ENCODE results near the gene ANAPC2. TPM values are rescaled to one million over a fixed set of nuclear protein-coding genes. Genes with fewer than 3 reads are reported as not detected.
"Not testable (repeated sequence)": the region's sequence is repeated elsewhere in the genome, so short reads cannot be mapped to it uniquely, and the experiment has no call there.

ANAPC2 gene
- total RNA-seq, 1 experiment from 2014 or later: 58.8 TPM

- in situ Hi-C loops (cut with HindIII; ENCODE audit: low sequenced_read_pairs): no loop called here
- DNase-seq (ENCODE audit: low spot score): no peak
Measured at GRCh38 chr9:137141976-137142936, 46.1 kb downstream of the ANAPC2 start.

- in situ Hi-C loops (cut with HindIII; ENCODE audit: low sequenced_read_pairs): no loop called here
- no peak for DNase-seq (ENCODE audit: low spot score)
Measured at GRCh38 chr9:137141050-137141810, 47.1 kb downstream of the ANAPC2 start.

- DNase-seq (ENCODE audit: low spot score): peak; percentile 51
- in situ Hi-C loops (cut with HindIII; ENCODE audit: low sequenced_read_pairs): no loop called here
Measured at GRCh38 chr9:137140151-137141012, 48.0 kb downstream of the ANAPC2 start.

- in situ Hi-C loops (cut with HindIII; ENCODE audit: low sequenced_read_pairs): no loop called here
- DNase-seq (ENCODE audit: low spot score): peak; percentile 42
Measured at GRCh38 chr9:137139468-137140150, 48.8 kb downstream of the ANAPC2 start.

- in situ Hi-C loops (cut with HindIII; ENCODE audit: low sequenced_read_pairs): no loop called here
- DNase-seq (ENCODE audit: low spot score): peak; percentile 69
Measured at GRCh38 chr9:137138722-137139467, 49.5 kb downstream of the ANAPC2 start, which contains the start of gene GRIN1. GRIN1 (plus strand) TSS chr9:137139154; CDS start chr9:137139487, 333 bp downstream.

- DNase-seq (ENCODE audit: low spot score): peak; percentile 91
- in situ Hi-C loops (cut with HindIII; ENCODE audit: low sequenced_read_pairs): no loop called here
Measured at GRCh38 chr9:137138058-137138721, 50.2 kb downstream of the ANAPC2 start.

- in situ Hi-C loops (cut with HindIII; ENCODE audit: low sequenced_read_pairs): no loop called here
- no peak for DNase-seq (ENCODE audit: low spot score)
Measured at GRCh38 chr9:137136881-137137607, 51.3 kb downstream of the ANAPC2 start.

GRCh38 chr9:137136261-137136880, 52.0 kb downstream of the ANAPC2 start:
- DNase-seq (ENCODE audit: low spot score): peak; percentile 63
- in situ Hi-C loops (cut with HindIII; ENCODE audit: low sequenced_read_pairs): no loop called here

GRCh38 chr9:137135154-137135553, 53.2 kb downstream of the ANAPC2 start:
- in situ Hi-C loops (cut with HindIII; ENCODE audit: low sequenced_read_pairs); DNase-seq (ENCODE audit: low spot score): not testable (repeated sequence)

- DNase-seq (ENCODE audit: low spot score): no peak
- in situ Hi-C loops (cut with HindIII; ENCODE audit: low sequenced_read_pairs): no loop called here
Measured at GRCh38 chr9:137134191-137134590, 54.2 kb downstream of the ANAPC2 start.

- DNase-seq (ENCODE audit: low spot score): no peak
- in situ Hi-C loops (cut with HindIII; ENCODE audit: low sequenced_read_pairs): no loop called here
Measured at GRCh38 chr9:137130176-137130755, 58.1 kb downstream of the ANAPC2 start.

- peak; percentile 92 for DNase-seq (ENCODE audit: low spot score)
- in situ Hi-C loops (cut with HindIII; ENCODE audit: low sequenced_read_pairs): no loop called here
Measured at GRCh38 chr9:137129456-137130175, 58.7 kb downstream of the ANAPC2 start.

GRCh38 chr9:137128862-137129455, 59.4 kb downstream of the ANAPC2 start:
- in situ Hi-C loops (cut with HindIII; ENCODE audit: low sequenced_read_pairs): no loop called here
- DNase-seq (ENCODE audit: low spot score): no peak

- in situ Hi-C loops (cut with HindIII; ENCODE audit: low sequenced_read_pairs): no loop called here
- no peak for DNase-seq (ENCODE audit: low spot score)
Measured at GRCh38 chr9:137128158-137128861, 60.0 kb downstream of the ANAPC2 start.
